Measurements from ENCODE around the gene ZNF282.

The ZNF282 gene

DNA sequence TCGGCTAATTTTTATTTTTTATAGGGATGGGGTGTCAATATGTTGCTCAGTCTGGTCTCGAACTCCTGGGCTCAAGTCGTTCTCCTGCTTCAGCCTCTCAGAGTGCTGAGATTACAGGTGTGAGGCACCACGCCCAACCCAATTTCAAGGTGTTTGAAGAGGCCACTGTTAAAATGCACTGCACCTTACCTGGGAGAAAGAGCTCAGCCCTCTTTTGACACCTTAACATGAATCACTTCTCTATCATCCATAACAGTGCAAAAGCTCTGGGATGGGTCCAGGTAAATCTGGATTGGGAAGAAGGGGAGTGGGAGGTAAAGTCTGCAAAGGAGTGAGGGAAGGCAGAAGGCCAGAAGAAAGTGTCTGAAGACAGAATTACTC lies 557 bp upstream of the ZNF282 start:
- DNase-seq: no peak

- peak in 2 of 3 experiments; percentile 27 to 51 for DNase-seq
These were observed 882 bp downstream of the ZNF282 start for GRCh38 chr7:149196151-149196704.

DNA sequence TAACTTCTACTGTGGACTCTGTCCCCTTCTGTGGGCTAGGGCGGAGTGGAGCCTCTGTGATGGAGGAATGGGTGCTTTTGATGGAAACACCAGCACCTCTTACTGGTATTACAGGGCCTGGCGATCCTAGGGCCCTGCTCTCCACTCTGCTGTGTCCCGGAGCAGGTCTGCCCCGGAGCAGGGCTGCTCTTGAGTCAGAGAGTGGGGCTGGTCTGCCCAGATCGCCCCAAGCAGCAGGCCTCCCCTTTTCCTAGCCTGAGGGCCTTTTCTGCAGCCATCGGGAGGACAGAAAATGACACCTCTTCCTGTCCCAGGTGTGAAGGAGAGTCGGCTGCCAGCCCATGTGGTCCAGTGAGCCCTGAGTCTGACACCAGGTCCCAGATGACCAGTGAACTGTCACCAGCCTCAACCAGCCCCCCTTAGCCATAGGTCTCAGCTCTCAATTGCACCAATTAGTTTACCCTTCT lies 1.4 kb downstream of the ZNF282 start:
- no peak for DNase-seq

DNA sequence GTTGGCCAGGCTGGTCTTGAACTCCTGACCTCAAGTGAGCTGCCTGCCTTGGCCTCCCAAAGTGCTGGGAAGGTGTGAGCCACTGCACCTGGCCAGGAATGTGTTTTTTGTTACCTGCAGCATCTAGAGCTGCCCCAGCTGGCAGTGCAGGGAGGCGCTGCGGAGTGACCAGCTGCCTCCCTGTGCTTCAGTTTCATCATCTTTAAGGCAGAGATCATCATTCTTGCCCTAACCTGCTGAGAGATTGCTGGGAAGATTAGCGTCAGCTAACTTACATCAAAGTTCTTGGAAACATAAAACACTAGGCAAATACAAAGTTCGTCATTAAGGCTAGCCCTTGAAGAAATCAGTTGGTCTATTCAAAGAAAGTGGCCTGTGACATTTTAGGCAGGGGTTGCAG lies 2.3 kb downstream of the ZNF282 start:
- DNase-seq: no peak

DNA sequence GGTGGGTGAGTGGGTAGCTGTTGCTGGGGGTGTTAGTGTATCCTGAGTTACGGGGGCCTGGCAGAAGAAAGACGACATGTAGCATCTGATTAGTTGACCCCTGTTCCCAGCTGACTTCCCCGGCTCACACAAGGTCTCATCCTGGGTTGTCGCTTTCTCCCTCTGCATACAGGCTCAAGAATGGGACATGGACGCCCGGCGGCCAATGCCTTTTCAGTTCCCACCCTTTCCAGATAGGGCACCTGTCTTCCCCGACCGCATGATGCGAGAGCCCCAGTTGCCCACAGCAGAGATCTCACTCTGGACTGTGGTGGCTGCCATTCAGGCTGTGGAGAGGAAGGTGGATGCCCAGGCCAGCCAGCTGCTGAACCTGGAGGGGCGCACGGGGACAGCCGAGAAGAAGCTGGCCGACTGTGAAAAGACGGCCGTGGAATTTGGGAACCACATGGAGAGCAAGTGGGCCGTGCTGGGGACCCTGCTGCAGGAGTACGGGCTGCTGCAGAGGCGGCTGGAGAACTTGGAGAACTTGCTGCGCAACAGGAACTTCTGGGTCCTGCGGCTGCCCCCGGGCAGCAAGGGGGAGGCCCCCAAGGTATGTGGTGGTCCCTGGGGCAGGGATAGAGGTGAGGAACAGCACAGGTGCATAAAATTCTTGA lies 2.9 kb downstream of the ZNF282 start:
- no peak for DNase-seq

DNA sequence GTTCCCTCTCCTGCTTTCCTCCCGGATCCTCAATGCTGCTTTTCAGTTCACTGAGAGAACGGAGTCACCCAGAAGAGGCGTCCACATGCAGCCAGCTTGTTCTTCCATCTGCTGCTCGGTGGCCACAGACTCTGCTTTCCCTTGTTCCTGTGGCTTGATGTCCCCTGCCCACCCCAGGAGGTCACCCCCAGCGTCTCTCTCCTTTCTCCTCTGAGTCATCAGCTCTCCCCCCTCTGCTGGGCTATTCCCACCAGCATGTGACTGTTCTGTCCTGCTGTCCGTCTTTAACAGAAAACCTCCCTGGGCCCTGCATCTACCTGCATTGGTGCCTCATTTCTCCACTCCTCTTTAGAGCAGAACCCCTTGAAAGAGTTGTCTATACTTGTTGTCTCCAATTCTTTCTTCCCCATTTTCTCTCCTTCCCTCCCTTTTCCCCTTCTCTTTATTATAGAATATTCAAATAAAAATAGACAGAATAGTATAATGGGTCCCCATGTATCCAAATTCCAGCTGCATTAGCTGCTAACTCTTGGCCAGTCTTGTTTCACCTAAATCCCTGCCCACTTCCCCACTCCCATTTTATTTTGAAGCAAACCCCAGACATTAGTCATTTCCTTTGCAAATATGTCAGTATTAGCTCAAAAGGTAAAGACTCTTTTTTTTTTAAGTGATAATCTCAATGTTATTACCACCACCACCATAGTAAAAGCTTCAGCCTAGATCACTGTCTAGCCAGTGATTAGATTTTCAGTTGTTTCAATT lies 4.1 kb downstream of the ZNF282 start:
- DNase-seq: no peak

- DNase-seq: no peak
These were observed 7.5 kb downstream of the ZNF282 start for GRCh38 chr7:149202831-149203231.

- DNase-seq: no peak
These were observed 10.5 kb downstream of the ZNF282 start for GRCh38 chr7:149205690-149206381.

- no peak for DNase-seq
These were observed 12.1 kb downstream of the ZNF282 start for GRCh38 chr7:149207324-149208035.

GRCh38 chr7:149209518-149210269 lies 14.3 kb downstream of the ZNF282 start:
- peak in 1 of 3 experiments; percentile 61 for DNase-seq

DNA sequence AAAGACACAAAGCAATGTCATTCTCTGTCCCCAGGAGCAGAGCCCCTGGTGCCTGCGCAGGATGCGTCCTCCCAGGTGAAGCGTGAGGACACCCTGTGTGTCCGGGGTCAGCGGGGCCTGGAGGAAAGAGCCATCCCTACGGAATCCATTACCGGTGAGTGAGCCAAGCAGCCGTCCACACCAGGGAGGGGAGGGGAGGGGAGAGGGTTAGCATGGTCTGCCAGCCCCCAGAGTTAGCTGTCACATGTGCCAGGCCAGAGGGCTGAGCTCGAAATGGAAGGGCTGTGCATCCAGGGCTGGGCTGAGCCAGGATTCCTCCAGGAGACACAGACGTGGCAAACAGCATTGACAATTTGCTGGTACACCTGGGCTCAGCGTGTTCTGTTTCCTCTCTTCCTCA lies 15.2 kb downstream of the ZNF282 start:
- no peak for DNase-seq

DNA sequence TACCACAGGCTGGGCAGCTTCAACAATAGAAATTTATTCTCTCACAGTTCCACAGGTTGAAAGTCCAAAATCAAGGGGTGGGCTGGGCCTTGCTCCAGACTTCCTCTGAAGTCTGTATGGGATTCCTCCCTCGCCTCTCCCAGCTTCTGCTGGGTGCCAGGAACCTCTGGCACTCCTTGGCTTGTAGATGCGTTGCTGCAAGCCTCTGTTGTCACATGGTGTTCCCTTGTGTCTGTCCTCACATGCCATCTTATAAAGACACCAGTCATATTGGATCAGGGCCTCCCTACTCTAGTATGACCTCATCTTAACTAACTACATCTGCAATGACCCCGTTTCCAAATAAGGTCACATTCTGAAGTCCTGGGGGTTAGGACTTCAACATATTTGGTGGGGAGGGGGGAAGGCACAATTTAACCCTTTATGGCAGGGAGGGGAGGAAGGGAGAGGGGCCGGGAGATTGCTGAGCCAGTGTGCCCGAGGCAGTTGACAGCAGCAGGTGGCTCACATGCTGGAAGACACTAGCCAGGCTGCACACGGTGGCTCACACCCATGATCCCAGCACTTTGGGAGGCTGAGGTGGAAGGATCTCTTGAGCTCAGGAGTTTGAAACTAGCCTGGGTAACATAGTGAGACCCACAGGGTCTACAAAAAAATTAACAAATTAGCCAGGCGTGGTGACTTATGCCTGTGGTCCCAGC lies 18.8 kb downstream of the ZNF282 start:
- DNase-seq: no peak

- DNase-seq: no peak
These were observed 21.1 kb downstream of the ZNF282 start for GRCh38 chr7:149216402-149216801.

DNA sequence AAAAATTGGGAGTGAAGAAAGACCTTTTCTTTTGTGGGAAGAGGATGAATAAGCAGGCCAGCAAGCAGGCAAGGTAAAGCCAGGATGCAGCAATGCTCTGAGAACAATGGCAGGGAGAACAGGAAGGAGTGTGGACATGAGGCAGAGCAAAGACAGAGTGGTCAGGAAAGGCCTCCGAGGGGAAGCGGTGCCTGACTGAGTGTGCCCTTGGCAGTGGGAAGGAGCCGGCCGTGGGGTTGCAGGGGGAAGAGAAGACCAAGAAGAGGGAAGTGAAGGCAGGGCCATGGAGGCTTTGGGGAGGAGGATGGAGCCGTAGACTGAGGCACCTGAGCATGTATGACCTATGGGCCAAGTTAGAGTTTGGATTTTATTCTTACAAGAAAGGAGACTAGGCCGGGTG lies 22.2 kb downstream of the ZNF282 start:
- DNase-seq: no peak

- no peak for DNase-seq
These were observed 23.4 kb downstream of the ZNF282 start for GRCh38 chr7:149218469-149219420.

DNA sequence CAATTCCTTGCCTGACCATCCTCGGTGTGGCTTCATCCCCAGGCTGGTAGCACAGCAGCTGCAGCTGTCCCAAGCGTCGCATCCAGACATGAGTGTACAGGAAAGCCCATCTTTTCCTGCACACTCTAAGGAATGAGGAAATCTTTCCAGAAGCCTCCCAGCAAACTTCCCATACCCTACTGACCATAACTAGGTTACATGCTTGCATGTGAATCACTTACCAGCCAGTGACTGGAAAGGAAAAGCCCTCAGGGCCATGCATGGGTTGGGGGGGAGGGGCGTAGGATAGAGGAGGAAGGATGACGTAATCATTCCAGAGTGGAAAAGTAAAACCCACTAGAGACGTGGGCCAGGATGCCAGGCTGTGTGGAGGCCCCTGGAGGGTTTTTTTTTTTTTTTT lies 25.2 kb downstream of the ZNF282 start:
- DNase-seq: no peak

- no peak for DNase-seq
These were observed 27.8 kb downstream of the ZNF282 start for GRCh38 chr7:149223176-149223575.

DNA sequence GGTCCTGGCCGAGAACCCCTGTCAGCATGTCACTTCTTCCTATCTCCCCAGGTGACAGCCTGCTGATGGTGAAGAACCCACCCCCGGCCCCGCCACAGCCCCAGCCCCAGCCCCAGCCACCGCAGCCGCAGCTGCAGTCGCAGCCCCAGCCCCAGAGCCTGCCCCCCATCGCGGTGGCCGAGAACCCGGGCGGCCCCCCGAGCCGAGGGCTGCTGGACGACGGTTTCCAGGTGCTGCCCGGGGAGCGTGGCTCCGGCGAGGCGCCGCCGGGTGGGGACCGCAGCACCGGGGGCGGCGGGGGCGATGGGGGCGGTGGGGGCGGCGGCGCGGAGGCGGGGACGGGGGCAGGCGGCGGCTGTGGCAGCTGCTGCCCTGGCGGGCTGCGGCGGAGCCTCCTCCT lies 28.4 kb downstream of the ZNF282 start:
- no peak for DNase-seq

DNA sequence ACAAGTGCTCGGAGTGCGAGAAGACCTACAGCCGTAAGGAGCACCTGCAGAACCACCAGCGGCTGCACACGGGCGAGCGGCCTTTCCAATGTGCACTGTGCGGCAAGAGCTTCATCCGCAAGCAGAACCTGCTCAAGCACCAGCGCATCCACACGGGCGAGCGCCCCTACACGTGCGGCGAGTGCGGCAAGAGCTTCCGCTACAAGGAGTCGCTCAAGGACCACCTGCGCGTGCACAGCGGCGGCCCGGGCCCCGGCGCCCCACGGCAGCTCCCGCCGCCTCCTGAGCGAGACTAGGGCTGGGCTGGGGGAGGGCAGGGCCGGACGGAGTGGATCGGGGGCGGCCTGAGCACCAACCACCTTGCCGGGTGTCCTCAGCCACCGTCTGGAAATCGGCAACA lies 29.0 kb downstream of the ZNF282 start:
- DNase-seq: no peak

DNA sequence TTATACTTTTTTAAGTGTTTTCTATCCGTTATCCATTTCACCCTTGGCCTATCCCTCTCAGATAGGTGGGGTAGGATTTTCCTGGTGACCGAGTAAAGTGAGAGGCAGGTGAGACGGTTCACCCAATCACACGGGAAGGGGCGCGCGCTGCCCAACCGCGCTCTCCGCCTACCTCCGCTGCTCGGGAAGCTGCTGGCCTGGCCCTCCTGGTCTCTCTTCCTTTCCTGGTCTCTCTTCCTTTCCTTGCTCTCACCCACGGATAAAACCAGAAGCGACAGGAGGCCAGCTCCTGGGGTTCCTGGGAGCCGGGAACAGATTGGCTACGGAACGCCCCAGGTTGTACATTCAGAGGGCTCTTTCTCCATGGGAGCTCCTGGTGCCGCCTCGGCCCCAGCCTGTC lies 29.8 kb downstream of the ZNF282 start:
- no peak for DNase-seq

Measured in NCI-H1417 (cell line).